ENCODE measurements around the gene ROPN1.

Gene ROPN1

GRCh38 chr3:123934250-123934649 lies 57.7 kb downstream of the ROPN1 start:
- no peak overlapping the region for H4K12ac ChIP-seq (ENCODE audit: low read depth, low read length)
- H3K4me3 ChIP-seq (ENCODE audit: low read depth, low read length): no peak overlapping the region
- H3K27me3 ChIP-seq (ENCODE audit: insufficient read depth, low read length): no peaks in the 10 kb centered on the region
- no peak overlapping the region for H3K9ac ChIP-seq (ENCODE audit: low read length)
- DNase-seq: no peak
- H3K27ac ChIP-seq (ENCODE audit: low read depth, low read length): no peak overlapping the region
- H2AFZ ChIP-seq (ENCODE audit: insufficient read depth, low read length, poor library complexity): no peak overlapping the region
- no peaks in the 10 kb centered on the region for H3K9me3 ChIP-seq (ENCODE audit: insufficient read depth, low read depth, low read length)
- H4K8ac ChIP-seq (ENCODE audit: low read depth, low read length): no peak overlapping the region
- H2BK5ac ChIP-seq (ENCODE audit: low read depth, low read length, poor library complexity): no peak overlapping the region
- no peaks in the 10 kb centered on the region for H3K79me1 ChIP-seq (ENCODE audit: low read length)
- H3K4me2 ChIP-seq (ENCODE audit: low read length): no peak overlapping the region
- H2BK12ac ChIP-seq (ENCODE audit: low read length): no peak overlapping the region
- no peak overlapping the region for H2AK5ac ChIP-seq (ENCODE audit: low read length)
- no peak overlapping the region for H2BK120ac ChIP-seq (ENCODE audit: insufficient read depth, low read length, poor library complexity)
- peaks cover 5 to 6% of the 10 kb centered on the region in 2 experiments for H3K36me3 ChIP-seq (ENCODE audit: control insufficient read depth in 1 of 2, insufficient read depth in 2 of 2, low read length in 2 of 2)
- H3K79me2 ChIP-seq (ENCODE audit: control insufficient read depth, insufficient read depth, low read length, poor library complexity): no peaks in the 10 kb centered on the region
- H3K23ac ChIP-seq (ENCODE audit: low read length): no peak overlapping the region
- H3K4me1 ChIP-seq (ENCODE audit: control insufficient read depth in 1 of 2, insufficient read depth in 2 of 2, low read length in 2 of 2): no peaks in the 10 kb centered on the region
- no CpG with 5 or more reads among the region's 2 CpGs for WGBS (ENCODE audit: extremely low coverage, insufficient coverage, insufficient read length)
- H3K4ac ChIP-seq (ENCODE audit: low read depth, low read length): no peak overlapping the region
- H4K91ac ChIP-seq (ENCODE audit: low read depth, low read length): no peak overlapping the region
- no peak overlapping the region for H3K18ac ChIP-seq (ENCODE audit: low read length)
- no peak overlapping the region for H3K14ac ChIP-seq (ENCODE audit: low read length)

GRCh38 chr3:123930445-123930844 lies 61.5 kb downstream of the ROPN1 start:
- Histone ChIP-seq H4K12ac (ENCODE audit: low read depth, low read length) (no peak overlapping the region), H3K4me2 (ENCODE audit: low read length) (no peak overlapping the region), H3K18ac (ENCODE audit: low read length) (no peak overlapping the region), H3K23ac (ENCODE audit: low read length) (no peak overlapping the region), H2AFZ (ENCODE audit: insufficient read depth, low read length, poor library complexity) (no peak overlapping the region), H3K4me3 (ENCODE audit: low read depth, low read length) (no peak overlapping the region), H3K4me1 (ENCODE audit: control insufficient read depth in 1 of 2, insufficient read depth in 2 of 2, low read length in 2 of 2) (no peaks in the 10 kb centered on the region), H3K4ac (ENCODE audit: low read depth, low read length) (no peak overlapping the region), H2BK12ac (ENCODE audit: low read length) (no peak overlapping the region), H4K8ac (ENCODE audit: low read depth, low read length) (no peak overlapping the region), H3K14ac (ENCODE audit: low read length) (no peak overlapping the region), H2BK120ac (ENCODE audit: insufficient read depth, low read length, poor library complexity) (no peak overlapping the region), H4K91ac (ENCODE audit: low read depth, low read length) (no peak overlapping the region), H3K79me1 (ENCODE audit: low read length) (no peaks in the 10 kb centered on the region), H2AK5ac (ENCODE audit: low read length) (no peak overlapping the region), H3K27ac (ENCODE audit: low read depth, low read length) (no peak overlapping the region), H3K9ac (ENCODE audit: low read length) (no peak overlapping the region), H2BK5ac (ENCODE audit: low read depth, low read length, poor library complexity) (no peak overlapping the region), H3K27me3 (ENCODE audit: insufficient read depth, low read length) (no peaks in the 10 kb centered on the region), H3K9me3 (ENCODE audit: insufficient read depth, low read depth, low read length) (no peaks in the 10 kb centered on the region), H3K36me3 (ENCODE audit: control insufficient read depth in 1 of 2, insufficient read depth in 2 of 2, low read length in 2 of 2) (peaks cover 6 to 9% of the 10 kb centered on the region in 2 experiments), H3K79me2 (ENCODE audit: control insufficient read depth, insufficient read depth, low read length, poor library complexity) (no peaks in the 10 kb centered on the region)
- DNase-seq: no peak

- no peaks in the 10 kb centered on the region for H3K79me2 ChIP-seq (ENCODE audit: control insufficient read depth, insufficient read depth, low read length, poor library complexity)
- H3K27ac ChIP-seq (ENCODE audit: low read depth, low read length): no peak overlapping the region
- DNase-seq: no peak
- H3K4me3 ChIP-seq (ENCODE audit: low read depth, low read length): no peak overlapping the region
- no peak overlapping the region for H2BK12ac ChIP-seq (ENCODE audit: low read length)
- H3K23ac ChIP-seq (ENCODE audit: low read length): no peak overlapping the region
- no peaks in the 10 kb centered on the region for H3K4me1 ChIP-seq (ENCODE audit: control insufficient read depth in 1 of 2, insufficient read depth in 2 of 2, low read length in 2 of 2)
- H4K91ac ChIP-seq (ENCODE audit: low read depth, low read length): no peak overlapping the region
- H3K36me3 ChIP-seq (ENCODE audit: control insufficient read depth in 1 of 2, insufficient read depth in 2 of 2, low read length in 2 of 2): peaks cover 6 to 11% of the 10 kb centered on the region in 2 experiments
- no peak overlapping the region for H3K14ac ChIP-seq (ENCODE audit: low read length)
- no peak overlapping the region for H3K4ac ChIP-seq (ENCODE audit: low read depth, low read length)
- no peak overlapping the region for H2AK5ac ChIP-seq (ENCODE audit: low read length)
- H3K79me1 ChIP-seq (ENCODE audit: low read length): no peaks in the 10 kb centered on the region
- H3K9ac ChIP-seq (ENCODE audit: low read length): no peak overlapping the region
- no peaks in the 10 kb centered on the region for H3K9me3 ChIP-seq (ENCODE audit: insufficient read depth, low read depth, low read length)
- no peak overlapping the region for H2AFZ ChIP-seq (ENCODE audit: insufficient read depth, low read length, poor library complexity)
- H2BK5ac ChIP-seq (ENCODE audit: low read depth, low read length, poor library complexity): no peak overlapping the region
- no peaks in the 10 kb centered on the region for H3K27me3 ChIP-seq (ENCODE audit: insufficient read depth, low read length)
- H4K8ac ChIP-seq (ENCODE audit: low read depth, low read length): no peak overlapping the region
- no peak overlapping the region for H3K4me2 ChIP-seq (ENCODE audit: low read length)
- WGBS (ENCODE audit: extremely low coverage, insufficient coverage, insufficient read length): no CpG with 5 or more reads among the region's 9 CpGs
- no peak overlapping the region for H4K12ac ChIP-seq (ENCODE audit: low read depth, low read length)
- peak overlapping the region; percentile 71 for H3K18ac ChIP-seq (ENCODE audit: low read length)
- H2BK120ac ChIP-seq (ENCODE audit: insufficient read depth, low read length, poor library complexity): no peak overlapping the region
Measured at GRCh38 chr3:123929325-123929724, 62.6 kb downstream of the ROPN1 start.

GRCh38 chr3:123926396-123926795 lies 65.5 kb downstream of the ROPN1 start:
- H2BK5ac ChIP-seq (ENCODE audit: low read depth, low read length, poor library complexity): no peak overlapping the region
- H3K14ac ChIP-seq (ENCODE audit: low read length): no peak overlapping the region
- H3K27me3 ChIP-seq (ENCODE audit: insufficient read depth, low read length): no peaks in the 10 kb centered on the region
- no peaks in the 10 kb centered on the region for H3K79me2 ChIP-seq (ENCODE audit: control insufficient read depth, insufficient read depth, low read length, poor library complexity)
- no peak overlapping the region for H2BK12ac ChIP-seq (ENCODE audit: low read length)
- H3K4me2 ChIP-seq (ENCODE audit: low read length): no peak overlapping the region
- H3K79me1 ChIP-seq (ENCODE audit: low read length): no peaks in the 10 kb centered on the region
- no peak overlapping the region for H3K9ac ChIP-seq (ENCODE audit: low read length)
- peaks cover 7 to 8% of the 10 kb centered on the region in 2 experiments for H3K36me3 ChIP-seq (ENCODE audit: control insufficient read depth in 1 of 2, insufficient read depth in 2 of 2, low read length in 2 of 2)
- no peak overlapping the region for H3K4me3 ChIP-seq (ENCODE audit: low read depth, low read length)
- H3K4ac ChIP-seq (ENCODE audit: low read depth, low read length): no peak overlapping the region
- no peak overlapping the region for H2AK5ac ChIP-seq (ENCODE audit: low read length)
- H3K9me3 ChIP-seq (ENCODE audit: insufficient read depth, low read depth, low read length): no peaks in the 10 kb centered on the region
- H3K27ac ChIP-seq (ENCODE audit: low read depth, low read length): no peak overlapping the region
- no peaks in the 10 kb centered on the region for H3K4me1 ChIP-seq (ENCODE audit: control insufficient read depth in 1 of 2, insufficient read depth in 2 of 2, low read length in 2 of 2)
- no peak overlapping the region for H2AFZ ChIP-seq (ENCODE audit: insufficient read depth, low read length, poor library complexity)
- no peak overlapping the region for H3K18ac ChIP-seq (ENCODE audit: low read length)
- no peak overlapping the region for H2BK120ac ChIP-seq (ENCODE audit: insufficient read depth, low read length, poor library complexity)
- no peak overlapping the region for H4K91ac ChIP-seq (ENCODE audit: low read depth, low read length)
- H4K8ac ChIP-seq (ENCODE audit: low read depth, low read length): no peak overlapping the region
- DNase-seq: no peak
- no peak overlapping the region for H4K12ac ChIP-seq (ENCODE audit: low read depth, low read length)
- H3K23ac ChIP-seq (ENCODE audit: low read length): no peak overlapping the region

- Histone ChIP-seq H2AK5ac (ENCODE audit: low read length) (no peak overlapping the region), H3K4ac (ENCODE audit: low read depth, low read length) (no peak overlapping the region), H3K4me3 (ENCODE audit: low read depth, low read length) (no peak overlapping the region), H2BK120ac (ENCODE audit: insufficient read depth, low read length, poor library complexity) (no peak overlapping the region), H4K8ac (ENCODE audit: low read depth, low read length) (no peak overlapping the region), H3K27ac (ENCODE audit: low read depth, low read length) (no peak overlapping the region), H2AFZ (ENCODE audit: insufficient read depth, low read length, poor library complexity) (no peak overlapping the region), H3K79me1 (ENCODE audit: low read length) (no peaks in the 10 kb centered on the region), H3K18ac (ENCODE audit: low read length) (no peak overlapping the region), H3K9ac (ENCODE audit: low read length) (no peak overlapping the region), H3K9me3 (ENCODE audit: insufficient read depth, low read depth, low read length) (no peaks in the 10 kb centered on the region), H3K27me3 (ENCODE audit: insufficient read depth, low read length) (no peaks in the 10 kb centered on the region), H3K14ac (ENCODE audit: low read length) (no peak overlapping the region), H2BK12ac (ENCODE audit: low read length) (no peak overlapping the region), H3K79me2 (ENCODE audit: control insufficient read depth, insufficient read depth, low read length, poor library complexity) (no peaks in the 10 kb centered on the region), H3K4me2 (ENCODE audit: low read length) (no peak overlapping the region), H4K91ac (ENCODE audit: low read depth, low read length) (no peak overlapping the region), H3K23ac (ENCODE audit: low read length) (no peak overlapping the region), H2BK5ac (ENCODE audit: low read depth, low read length, poor library complexity) (no peak overlapping the region), H3K36me3 (ENCODE audit: control insufficient read depth in 1 of 2, insufficient read depth in 2 of 2, low read length in 2 of 2) (peaks cover 15 to 20% of the 10 kb centered on the region in 2 experiments), H4K12ac (ENCODE audit: low read depth, low read length) (no peak overlapping the region), H3K4me1 (ENCODE audit: control insufficient read depth in 1 of 2, insufficient read depth in 2 of 2, low read length in 2 of 2) (no peaks in the 10 kb centered on the region)
- DNase-seq: no peak
Measured at GRCh38 chr3:123920868-123921267, 71.1 kb downstream of the ROPN1 start.
